Activated CD4-positive, alpha-beta T cell treated with anti-CD3 and anti-CD28 coated beads for 24 hours (primary cell): ENCODE results near the gene GARS1.
"Not testable (repeated sequence)": the region's sequence is repeated elsewhere in the genome, so short reads cannot be mapped to it uniquely, and the experiment has no call there.

Source experiments
- DNase-seq, 2 donors: peaks; one replicate each; pipeline ENCODE4 v3.0.0-alpha.2; 2020; ENCODE audit warnings: low read depth in 2 of 2

Gene GARS1

GRCh38 chr7:30627026-30627425 lies 32.3 kb downstream of the GARS1 start:
- no peak for DNase-seq

GRCh38 chr7:30630986-30631385 lies 36.3 kb downstream of the GARS1 start:
- DNase-seq, result no peak

- DNase-seq, result no peak
These were observed 38.5 kb downstream of the GARS1 start for GRCh38 chr7:30633223-30633622.

- DNase-seq, result no peak
These were observed 39.5 kb downstream of the GARS1 start for GRCh38 chr7:30634193-30634626.

GRCh38 chr7:30634634-30635201 lies 40.0 kb downstream of the GARS1 start:
- DNase-seq, result no peak

- DNase-seq, result no peak
These were observed 41.1 kb downstream of the GARS1 start for GRCh38 chr7:30635798-30636197.

- DNase-seq, result not testable (repeated sequence)
These were observed 47.6 kb downstream of the GARS1 start for GRCh38 chr7:30642322-30642721.

GRCh38 chr7:30642789-30643188 lies 48.1 kb downstream of the GARS1 start:
- no peak for DNase-seq

- no peak for DNase-seq
These were observed 49.7 kb downstream of the GARS1 start for GRCh38 chr7:30644286-30644955.

- no peak for DNase-seq
These were observed 51.0 kb downstream of the GARS1 start for GRCh38 chr7:30645661-30646060.

- DNase-seq, result no peak
These were observed 51.5 kb downstream of the GARS1 start for GRCh38 chr7:30646154-30646553.

- no peak for DNase-seq
These were observed 53.1 kb downstream of the GARS1 start for GRCh38 chr7:30647589-30648364.

GRCh38 chr7:30648744-30649540 lies 54.3 kb downstream of the GARS1 start:
- no peak for DNase-seq

GRCh38 chr7:30649717-30650420 lies 55.2 kb downstream of the GARS1 start:
- DNase-seq, result no peak

- DNase-seq, result no peak
These were observed 55.7 kb downstream of the GARS1 start for GRCh38 chr7:30650421-30650808.

- DNase-seq, result no peak
These were observed 57.5 kb downstream of the GARS1 start for GRCh38 chr7:30652132-30652531.

GRCh38 chr7:30652698-30653641 lies 58.3 kb downstream of the GARS1 start:
- no peak for DNase-seq

GRCh38 chr7:30654296-30655090 lies 59.8 kb downstream of the GARS1 start:
- no peak for DNase-seq
